ENCODE measurements around the gene MYZAP. TPM values are rescaled to one million over a fixed set of nuclear protein-coding genes. Genes with fewer than 3 reads are reported as not detected.

Gene MYZAP
- total and polyA plus RNA-seq, 9 donors, result 1.1 to 11.3 (median 5.5) TPM

GRCh38 chr15:57728436-57728835, 136.7 kb downstream of the MYZAP start:
- intact Hi-C loops (cut with DNase I), result loop anchor here in 1 of 4 donors (10.0 kb wide), 1 partner anchor 174 kb away; no protein-coding TSS in a partner anchor
- Histone ChIP-seq H3K9me3 (no peaks in the 10 kb centered on the region), H3K36me3 (no peaks in the 10 kb centered on the region), H3K27me3 (no peaks in the 10 kb centered on the region), H3K27ac (no peak overlapping the region), H3K4me3 (no peak overlapping the region), H3K4me1 (ENCODE audit: insufficient read depth) (peaks cover 1% of the 10 kb centered on the region)
- TF ChIP-seq EP300 (IDR thresholded peaks at IDR 0.05), result no peak
- TF ChIP-seq CTCF (IDR thresholded peaks at IDR 0.05), result no peak
- TF ChIP-seq POLR2A (IDR thresholded peaks at IDR 0.05), result no peak
- 86 to 93% (median 89%) methylated on average over 8 of the region's 8 CpGs for WGBS, 3 donors
- no peak for DNase-seq

GRCh38 chr15:57730876-57731275, 139.2 kb downstream of the MYZAP start:
- DNase-seq, result no peak
- Histone ChIP-seq H3K36me3 (no peaks in the 10 kb centered on the region), H3K4me3 (no peak overlapping the region), H3K27ac (no peak overlapping the region), H3K9me3 (no peaks in the 10 kb centered on the region), H3K4me1 (ENCODE audit: insufficient read depth) (peaks cover 1% of the 10 kb centered on the region), H3K27me3 (no peaks in the 10 kb centered on the region)
- intact Hi-C loops (cut with DNase I), result loop anchor here in 1 of 4 donors (10.0 kb wide), 1 partner anchor 56 kb away; no protein-coding TSS in a partner anchor
- no peak for TF ChIP-seq EP300 (IDR thresholded peaks at IDR 0.05)
- no peak for TF ChIP-seq CTCF (IDR thresholded peaks at IDR 0.05)
- TF ChIP-seq POLR2A (IDR thresholded peaks at IDR 0.05), result no peak
- 69 to 82% (median 80%) methylated on average over 5 of the region's 5 CpGs for WGBS, 3 donors

GRCh38 chr15:57731530-57732103, 139.9 kb downstream of the MYZAP start:
- no peak overlapping the region for H3K4me3 ChIP-seq
- H3K9me3 ChIP-seq, result no peaks in the 10 kb centered on the region
- H3K27me3 ChIP-seq, result no peaks in the 10 kb centered on the region
- intact Hi-C loops (cut with DNase I), result loop anchor here in 1 of 4 donors (10.0 kb wide), 1 partner anchor 57 kb away; no protein-coding TSS in a partner anchor
- 59 to 77% (median 64%) methylated on average over 6 of the region's 6 CpGs for WGBS, 3 donors
- H3K4me1 ChIP-seq (ENCODE audit: insufficient read depth), result peaks cover 1% of the 10 kb centered on the region
- no peak for DNase-seq
- no peak overlapping the region for H3K27ac ChIP-seq
- H3K36me3 ChIP-seq, result no peaks in the 10 kb centered on the region
- TF ChIP-seq POLR2A (IDR thresholded peaks at IDR 0.05), result no peak
- TF ChIP-seq CTCF (IDR thresholded peaks at IDR 0.05), result no peak
- no peak for TF ChIP-seq EP300 (IDR thresholded peaks at IDR 0.05)

GRCh38 chr15:57732526-57733331, 141.0 kb downstream of the MYZAP start:
- TF ChIP-seq EP300 (IDR thresholded peaks at IDR 0.05) (no peak), CTCF (IDR thresholded peaks at IDR 0.05) (peak; percentile 23 to 45 (median 38)), POLR2A (IDR thresholded peaks at IDR 0.05) (no peak)
- intact Hi-C loops (cut with DNase I), result loop anchor here in 1 of 4 donors (10.0 kb wide), 1 partner anchor 58 kb away; no protein-coding TSS in a partner anchor
- Histone ChIP-seq H3K27ac (no peak overlapping the region), H3K4me3 (no peak overlapping the region), H3K36me3 (no peaks in the 10 kb centered on the region), H3K4me1 (ENCODE audit: insufficient read depth) (peaks cover 1% of the 10 kb centered on the region), H3K9me3 (no peaks in the 10 kb centered on the region), H3K27me3 (no peaks in the 10 kb centered on the region)
- peak; percentile 21 to 46 (median 39) for DNase-seq
- WGBS, 3 donors, result 46 to 51% (median 49%) methylated on average over 12 of the region's 12 CpGs

All from ovary (tissue), 9 donors.